GM12878 (cell line): ENCODE data around the gene NFU1.

Source experiments
- ATF3 ChIP-seq: IDR thresholded peaks from 2 replicates; pipeline ENCODE4 v1.6.1; 2011; ENCODE audit warnings: low read depth, mild to moderate bottlenecking, low read length, moderate library complexity, borderline replicate concordance; ENCODE audit errors: extremely low read depth
- CEBPB ChIP-seq, 2 experiments: fragments of 150-350 bp in 1 of 2; IDR thresholded peaks; 2 replicates each; pipeline ENCODE4 v1.6.1; 2012 to 2014; ENCODE audit warnings: low read depth in 2 of 2, low read length in 2 of 2, borderline replicate concordance in 1 of 2, inconsistent platforms in 1 of 2
- CTCF ChIP-seq, 3 experiments: IDR thresholded peaks in 2 of 3; conservative IDR thresholded peaks in 1 of 3; 2 replicates each; pipeline ENCODE4 v1.5.1; 2011; ENCODE audit warnings: low read depth in 3 of 3, low read length in 3 of 3, mild to moderate bottlenecking in 3 of 3, control low read depth in 2 of 3, moderate library complexity in 2 of 3, inconsistent platforms in 1 of 3, mixed read lengths in 1 of 3; ENCODE audit not compliant: control insufficient read depth in 2 of 3, insufficient read depth in 1 of 3; ENCODE audit errors: extremely low read depth in 1 of 3
- EGR1 ChIP-seq, 2 experiments: IDR thresholded peaks; 1 replicate in 1 of 2; 2 replicates in 1 of 2; pipeline ENCODE4 v1.6.1; 2011 to 2012; ENCODE audit warnings: low read depth in 2 of 2, low read length in 2 of 2, borderline replicate concordance in 1 of 2, mild to moderate bottlenecking in 1 of 2, moderate library complexity in 1 of 2
- ELK1 ChIP-seq: IDR thresholded peaks from 2 replicates; pipeline ENCODE4 v1.6.1; 2012; ENCODE audit warnings: low read depth, low read length, improper control_type of control experiment
- EZH2 ChIP-seq: IDR thresholded peaks from 2 replicates; pipeline ENCODE4 v1.6.1; 2012; ENCODE audit warnings: low read depth, mild to moderate bottlenecking, control low read depth, inconsistent platforms, low read length, borderline replicate concordance; ENCODE audit not compliant: control insufficient read depth
- GABPA ChIP-seq: IDR thresholded peaks from 2 replicates; pipeline ENCODE4 v1.6.1; 2014; ENCODE audit warnings: antibody characterized with exemption, low read depth, mild to moderate bottlenecking, inconsistent platforms
- JUND ChIP-seq: IDR thresholded peaks from 2 replicates; pipeline ENCODE4 v1.6.1; 2012; ENCODE audit warnings: low read depth, mild to moderate bottlenecking, low read length, improper control_type of control experiment, moderate library complexity
- MYC ChIP-seq: IDR thresholded peaks from 2 replicates; pipeline ENCODE4 v1.6.1; 2011; ENCODE audit warnings: mild to moderate bottlenecking, low read length, moderate library complexity, inconsistent platforms; ENCODE audit not compliant: insufficient read depth, insufficient replicate concordance, insufficient read length, severe bottlenecking
- TCF12 ChIP-seq: IDR thresholded peaks from 2 replicates; pipeline ENCODE4 v1.6.1; 2011; ENCODE audit warnings: low read depth, mild to moderate bottlenecking, low read length

- TF ChIP-seq EZH2 (no peak), MYC (no peak), GABPA (no peak), CTCF (IDR thresholded peaks at IDR 0.05 in 2 of 3, conservative IDR thresholded peaks at IDR 0.05 in 1 of 3; ENCODE audit: control insufficient read depth in 2 of 3, extremely low read depth in 1 of 3, insufficient read depth in 1 of 3, low read depth in 3 of 3, low read length in 3 of 3) (no peak), EGR1 (IDR thresholded peaks at IDR 0.05; ENCODE audit: borderline replicate concordance in 1 of 2, low read depth in 2 of 2, low read length in 2 of 2) (no peak), ATF3 (no peak), JUND (no peak), CEBPB (IDR thresholded peaks at IDR 0.05; ENCODE audit: borderline replicate concordance in 1 of 2, low read depth in 2 of 2, low read length in 2 of 2) (no peak), ELK1 (no peak), TCF12 (no peak)
These were observed 17.7 kb upstream of the NFU1 start for GRCh38 chr2:69454976-69455375.
